Activated CD4-positive, alpha-beta T cell treated with anti-CD3 and anti-CD28 coated beads, Interleukin-2, amount 10 ng/mL, durations not matched to agents 24 days and 14 days (primary cell): ENCODE results near the gene CNOT3. TPM values are rescaled to one million over a fixed set of nuclear protein-coding genes. Genes with fewer than 3 reads are reported as not detected.

Experiments used
- DNase-seq: peaks from one replicate; pipeline ENCODE4 v3.0.0; 2022
- H3K27ac Mint-ChIP-seq: one replicate; pipeline ENCODE4 v1.8.0; 2022; ENCODE audit warnings: mild to moderate bottlenecking, mixed read lengths
- H3K27me3 Mint-ChIP-seq: one replicate; pipeline ENCODE4 v1.8.0; 2022; ENCODE audit warnings: mixed read lengths
- H3K36me3 Mint-ChIP-seq: one replicate; pipeline ENCODE4 v1.8.0; 2022; ENCODE audit warnings: low read depth, mild to moderate bottlenecking, mixed read lengths
- H3K4me1 Mint-ChIP-seq: one replicate; pipeline ENCODE4 v1.8.0; 2021; ENCODE audit warnings: mixed read lengths
- H3K4me3 Mint-ChIP-seq: one replicate; pipeline ENCODE4 v1.8.0; 2022; ENCODE audit warnings: mild to moderate bottlenecking, moderate library complexity, mixed read lengths
- H3K9me3 Mint-ChIP-seq: one replicate; pipeline ENCODE4 v1.8.0; 2021; ENCODE audit warnings: mixed read lengths
- intact Hi-C: fragments of 100-400 bp; cut with micrococcal nuclease; formaldehyde crosslinking; loops from one replicate; pipeline ENCODE4 v1.15.1; 2023
- total RNA-seq: library from RNA; stranded (reverse); gene quantifications from 2 replicates; pipeline ENCODE4 v1.2.3, GENCODE V29; 2022

The CNOT3 gene
- total RNA-seq, 1 donor from 2014 or later, result 64.5 TPM

DNA sequence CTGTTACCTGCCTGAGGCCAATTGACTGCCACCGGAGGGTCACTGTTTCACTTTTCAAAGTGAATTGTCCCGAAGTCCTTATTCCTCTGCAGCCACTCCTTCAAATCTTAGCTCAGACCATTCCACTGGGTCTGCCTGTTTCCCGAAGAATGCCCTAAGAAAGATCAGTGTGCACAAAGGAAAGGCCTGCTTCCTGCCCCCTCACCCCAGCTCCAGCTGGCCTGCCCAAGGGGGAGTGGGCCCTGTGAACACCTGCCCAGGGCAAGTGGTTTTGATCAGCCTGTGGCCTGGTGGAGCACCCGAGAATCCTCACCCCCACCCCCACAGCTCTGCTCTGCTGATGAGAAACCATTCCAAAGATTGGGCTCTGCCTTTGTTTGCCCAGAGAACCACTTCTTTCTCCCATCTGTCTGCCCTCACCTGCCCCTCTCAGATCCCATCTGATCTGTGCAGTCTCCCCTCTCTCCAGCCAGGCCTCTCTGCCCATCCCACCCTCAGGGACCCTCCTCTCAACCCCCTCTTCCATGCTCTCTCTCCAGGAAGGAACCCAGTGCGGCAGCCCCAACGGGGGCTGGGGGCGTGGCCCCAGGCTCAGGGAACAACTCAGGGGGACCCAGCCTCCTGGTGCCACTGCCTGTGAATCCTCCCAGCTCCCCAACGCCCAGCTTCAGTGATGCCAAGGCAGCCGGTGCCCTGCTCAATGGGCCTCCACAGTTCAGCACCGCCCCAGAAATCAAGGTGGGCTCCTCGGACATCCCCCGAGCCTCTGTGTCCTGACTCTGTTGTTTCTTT lies 11.7 kb downstream of the CNOT3 start:
- Mint-ChIP-seq H3K4me1 (peaks cover 7% of the 10 kb centered on the region), H3K27me3 (no peaks in the 10 kb centered on the region), H3K4me3 (no peak overlapping the region), H3K27ac (no peak overlapping the region), H3K36me3 (peaks cover 67% of the 10 kb centered on the region), H3K9me3 (no peaks in the 10 kb centered on the region)
- intact Hi-C loops, result no loop called here
- no peak for DNase-seq

DNA sequence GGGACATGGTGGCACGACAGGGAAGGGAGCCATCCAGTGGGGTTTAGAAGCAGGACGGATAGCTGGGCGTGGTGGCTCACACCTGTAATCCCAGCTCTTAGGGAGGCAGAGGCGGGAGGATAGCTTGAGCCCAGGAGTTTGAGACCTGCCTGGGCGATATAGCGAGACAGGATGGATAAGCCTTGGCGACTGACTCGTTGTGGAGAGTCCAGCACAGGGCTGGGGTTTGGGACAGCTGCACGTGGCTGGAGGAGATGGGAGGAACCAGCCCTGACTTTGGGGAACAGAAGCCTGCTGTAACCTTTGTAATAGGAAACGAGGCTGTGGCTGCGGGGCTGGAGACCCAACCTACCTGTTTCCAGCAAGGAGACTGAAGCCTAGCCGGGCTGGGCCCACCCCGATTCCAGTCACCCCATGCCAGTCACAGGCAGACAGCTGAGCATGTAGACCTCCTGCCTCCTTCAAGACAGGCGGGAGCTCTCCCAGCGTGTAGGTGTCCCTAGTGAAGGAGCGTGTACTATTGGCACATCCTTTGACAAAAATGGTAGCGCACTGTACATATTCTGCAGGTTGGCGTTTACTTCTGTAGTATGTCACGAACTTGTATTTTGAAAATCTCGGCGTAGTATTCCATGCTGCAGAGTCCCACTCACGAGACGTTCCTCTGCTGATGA lies 13.9 kb downstream of the CNOT3 start:
- H3K4me1 Mint-ChIP-seq, result peaks cover 17% of the 10 kb centered on the region
- H3K27ac Mint-ChIP-seq, result no peak overlapping the region
- H3K9me3 Mint-ChIP-seq, result no peaks in the 10 kb centered on the region
- no peaks in the 10 kb centered on the region for H3K27me3 Mint-ChIP-seq
- no peak for DNase-seq
- intact Hi-C loops, result no loop called here
- no peak overlapping the region for H3K4me3 Mint-ChIP-seq
- H3K36me3 Mint-ChIP-seq, result peaks cover 69% of the 10 kb centered on the region

DNA sequence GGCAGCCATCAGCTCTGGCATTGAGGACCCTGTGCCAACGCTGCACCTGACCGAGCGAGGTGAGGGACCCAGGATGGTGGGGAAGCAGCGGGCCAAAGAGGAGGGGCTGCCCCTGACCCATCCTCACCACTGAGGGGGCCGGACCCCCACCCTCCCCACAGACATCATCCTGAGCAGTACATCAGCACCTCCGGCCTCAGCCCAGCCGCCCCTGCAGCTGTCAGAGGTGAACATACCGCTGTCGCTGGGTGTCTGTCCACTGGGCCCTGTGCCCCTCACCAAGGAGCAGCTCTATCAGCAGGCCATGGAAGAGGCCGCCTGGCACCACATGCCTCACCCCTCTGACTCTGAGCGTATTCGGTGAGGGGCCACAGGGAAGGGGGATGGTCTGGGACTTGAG lies 14.7 kb downstream of the CNOT3 start:
- H3K4me3 Mint-ChIP-seq, result no peak overlapping the region
- intact Hi-C loops, result no loop called here
- H3K27me3 Mint-ChIP-seq, result no peaks in the 10 kb centered on the region
- H3K9me3 Mint-ChIP-seq, result no peaks in the 10 kb centered on the region
- H3K4me1 Mint-ChIP-seq, result peaks cover 21% of the 10 kb centered on the region
- DNase-seq, result no peak
- H3K27ac Mint-ChIP-seq, result no peak overlapping the region
- H3K36me3 Mint-ChIP-seq, result peaks cover 68% of the 10 kb centered on the region

DNA sequence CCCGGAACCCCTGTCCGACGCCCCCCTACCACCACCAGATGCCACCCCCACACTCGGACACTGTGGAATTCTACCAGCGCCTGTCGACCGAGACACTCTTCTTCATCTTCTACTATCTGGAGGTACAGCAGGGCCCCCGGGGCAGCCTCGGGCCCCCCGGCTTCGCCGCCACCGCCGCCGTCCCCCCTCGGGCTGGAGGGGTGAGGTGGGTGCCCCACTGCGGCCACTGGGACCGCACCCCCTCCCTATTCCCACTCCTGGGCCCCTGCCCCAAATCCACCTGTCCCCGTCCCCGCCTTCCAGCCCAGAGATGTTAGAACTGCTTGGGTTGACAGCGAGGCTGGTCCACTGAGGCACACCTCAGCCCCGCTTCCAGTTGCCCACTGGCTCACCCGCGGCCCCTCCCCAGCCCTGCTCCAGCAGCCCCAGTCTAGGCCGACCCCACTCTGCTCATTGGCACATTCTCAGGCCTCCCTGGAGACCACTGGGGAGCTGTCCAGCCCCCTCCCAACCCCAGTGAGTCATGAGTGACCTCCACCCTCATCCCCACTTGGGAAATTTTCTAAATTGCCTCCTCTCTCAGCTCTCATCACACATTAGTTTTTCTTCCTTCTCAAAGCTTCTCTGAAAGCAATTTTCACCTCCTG lies 15.4 kb downstream of the CNOT3 start:
- no peak for DNase-seq
- Mint-ChIP-seq H3K27me3 (no peaks in the 10 kb centered on the region), H3K9me3 (no peaks in the 10 kb centered on the region), H3K27ac (peak overlapping the region; percentile 72), H3K4me3 (no peak overlapping the region), H3K4me1 (peaks cover 21% of the 10 kb centered on the region), H3K36me3 (peaks cover 64% of the 10 kb centered on the region)
- intact Hi-C loops, result no loop called here

DNA sequence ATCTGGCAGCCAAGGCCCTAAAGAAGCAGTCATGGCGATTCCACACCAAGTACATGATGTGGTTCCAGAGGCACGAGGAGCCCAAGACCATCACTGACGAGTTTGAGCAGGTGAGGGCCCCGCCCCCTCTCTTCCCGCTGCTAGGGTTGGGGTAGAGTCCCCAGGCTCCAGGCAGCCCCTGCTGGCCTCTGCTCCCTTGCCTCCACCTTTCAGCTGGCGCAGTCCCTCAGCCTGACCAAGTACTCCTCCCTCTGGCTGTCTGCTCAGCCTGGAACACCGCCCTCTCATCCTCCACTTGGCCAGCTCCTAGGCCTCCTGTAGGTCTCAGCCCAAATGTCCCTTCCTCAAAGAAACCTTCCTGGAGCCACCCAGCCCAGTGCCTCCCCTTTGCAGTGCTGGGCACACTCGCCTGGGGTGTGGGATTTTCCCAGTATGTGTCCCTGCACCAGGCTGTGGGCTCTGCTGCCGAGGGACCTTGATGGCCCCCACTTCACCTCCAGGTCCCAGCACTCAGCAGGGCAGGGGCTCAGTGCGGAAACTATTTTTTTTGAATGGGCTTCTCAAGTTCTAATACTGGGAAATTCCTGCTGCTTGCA lies 16.3 kb downstream of the CNOT3 start:
- H3K9me3 Mint-ChIP-seq, result no peaks in the 10 kb centered on the region
- peak overlapping the region; percentile 75 for H3K27ac Mint-ChIP-seq
- no peak overlapping the region for H3K4me3 Mint-ChIP-seq
- H3K4me1 Mint-ChIP-seq, result peaks cover 26% of the 10 kb centered on the region
- peaks cover 65% of the 10 kb centered on the region for H3K36me3 Mint-ChIP-seq
- DNase-seq, result no peak
- H3K27me3 Mint-ChIP-seq, result no peaks in the 10 kb centered on the region
- intact Hi-C loops, result no loop called here

DNA sequence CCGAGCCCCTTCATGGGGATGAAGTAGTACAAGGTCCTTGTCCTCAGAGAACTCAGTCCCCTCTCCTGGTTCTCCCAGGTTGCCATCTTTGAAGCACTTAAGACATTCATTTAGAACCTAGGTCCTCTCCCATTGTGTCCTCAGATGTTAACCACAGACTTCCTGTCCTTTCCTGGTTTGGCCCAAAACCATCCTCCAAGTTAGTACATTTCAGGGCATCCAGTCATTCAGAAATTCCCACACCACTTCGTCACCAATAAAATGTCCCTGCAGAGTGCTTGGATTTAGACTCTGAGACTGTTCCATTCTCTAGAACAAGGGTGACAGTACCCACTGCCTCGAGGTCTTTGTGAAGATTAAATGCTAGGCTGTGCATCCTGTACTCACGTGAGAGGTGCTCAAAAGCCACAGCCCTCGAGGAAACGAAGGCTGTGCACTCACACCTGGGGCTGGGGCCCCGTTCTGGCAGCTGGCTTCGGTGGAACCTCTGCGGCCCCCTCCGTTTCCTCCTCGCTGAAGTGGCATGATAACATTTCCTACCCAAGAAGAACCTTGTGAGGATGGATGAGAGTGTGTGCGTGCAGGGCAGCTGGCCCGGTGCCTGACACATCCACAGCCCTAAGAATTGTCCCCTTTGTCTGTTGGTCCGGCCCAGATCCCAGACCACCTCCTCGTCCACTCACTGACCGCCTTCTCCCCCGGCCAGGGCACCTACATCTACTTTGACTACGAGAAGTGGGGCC lies 17.2 kb downstream of the CNOT3 start:
- intact Hi-C loops, result no loop called here
- Mint-ChIP-seq H3K9me3 (no peaks in the 10 kb centered on the region), H3K4me3 (no peak overlapping the region), H3K4me1 (peaks cover 30% of the 10 kb centered on the region), H3K36me3 (peaks cover 62% of the 10 kb centered on the region), H3K27me3 (no peaks in the 10 kb centered on the region), H3K27ac (peak overlapping the region; percentile 75)
- DNase-seq, result peak; percentile 81

DNA sequence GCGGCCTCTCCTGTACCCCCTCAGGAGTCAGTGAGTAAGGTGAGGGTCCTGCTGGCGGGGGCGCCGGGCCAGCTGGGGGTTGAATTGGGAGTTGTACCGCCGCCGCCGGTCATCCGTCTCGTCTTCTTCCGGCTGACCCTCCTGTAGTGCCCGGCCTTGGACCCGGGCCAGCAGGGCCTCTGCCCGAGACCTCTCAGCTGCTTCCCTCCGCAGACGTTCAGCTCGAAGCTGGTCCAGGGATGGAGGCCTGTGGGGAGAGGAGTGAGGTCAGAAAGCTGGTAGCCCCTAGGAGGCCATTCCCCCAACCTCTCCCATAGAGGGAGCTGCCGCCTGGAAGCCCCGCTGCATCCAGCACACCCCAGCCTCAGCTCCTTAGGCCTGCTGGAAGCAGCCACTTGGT lies 18.1 kb downstream of the CNOT3 start:
- intact Hi-C loops, result no loop called here
- no peak overlapping the region for H3K4me3 Mint-ChIP-seq
- H3K27ac Mint-ChIP-seq, result no peak overlapping the region
- no peaks in the 10 kb centered on the region for H3K27me3 Mint-ChIP-seq
- H3K4me1 Mint-ChIP-seq, result peaks cover 38% of the 10 kb centered on the region
- peaks cover 57% of the 10 kb centered on the region for H3K36me3 Mint-ChIP-seq
- H3K9me3 Mint-ChIP-seq, result no peaks in the 10 kb centered on the region
- DNase-seq, result no peak

DNA sequence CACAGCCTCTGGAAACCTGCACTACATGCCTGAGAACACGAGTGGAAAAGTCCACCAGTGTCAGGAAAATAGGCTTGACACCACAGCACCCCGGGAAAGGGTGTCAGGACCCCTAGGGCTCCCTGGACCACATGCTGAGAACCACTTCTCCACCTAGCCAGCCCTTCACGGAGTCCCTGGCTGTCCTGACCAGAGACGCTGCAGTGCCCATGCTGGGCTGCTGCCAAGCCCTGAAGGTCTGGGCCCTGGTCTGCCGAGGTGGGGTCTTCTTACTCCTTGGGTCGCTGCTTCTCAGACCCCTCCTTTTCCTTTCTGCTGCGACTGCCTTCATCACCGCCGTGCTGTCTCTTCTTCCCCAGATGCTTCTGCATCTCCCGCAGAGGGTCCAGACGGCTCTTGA lies 18.9 kb downstream of the CNOT3 start:
- DNase-seq, result no peak
- intact Hi-C loops, result no loop called here
- Mint-ChIP-seq H3K27ac (no peak overlapping the region), H3K36me3 (peaks cover 50% of the 10 kb centered on the region), H3K4me3 (no peak overlapping the region), H3K9me3 (no peaks in the 10 kb centered on the region), H3K4me1 (peaks cover 40% of the 10 kb centered on the region), H3K27me3 (no peaks in the 10 kb centered on the region)

DNA sequence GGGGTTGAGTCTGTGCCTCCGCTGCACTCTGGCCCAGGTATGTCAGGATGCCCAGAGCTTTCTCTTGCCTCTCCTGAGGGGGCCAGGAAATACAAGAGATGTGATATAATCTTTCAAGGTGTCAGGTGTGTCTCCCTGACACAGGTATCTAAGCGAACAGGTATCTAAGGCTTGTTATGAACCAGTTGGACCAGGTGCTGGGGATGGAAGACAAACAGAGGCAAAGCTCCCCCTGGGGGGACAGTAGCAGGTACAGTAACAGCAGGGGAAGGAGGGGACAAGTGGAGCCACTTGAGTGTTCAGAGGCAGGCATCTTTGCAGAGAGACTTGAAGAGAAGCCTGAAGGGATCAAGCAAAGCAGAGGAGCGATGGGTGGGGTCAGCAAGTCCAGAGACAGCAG lies 19.4 kb downstream of the CNOT3 start:
- DNase-seq, result no peak
- Mint-ChIP-seq H3K36me3 (peaks cover 46% of the 10 kb centered on the region), H3K4me1 (peaks cover 43% of the 10 kb centered on the region), H3K27ac (no peak overlapping the region), H3K27me3 (no peaks in the 10 kb centered on the region), H3K9me3 (no peaks in the 10 kb centered on the region), H3K4me3 (no peak overlapping the region)
- intact Hi-C loops, result no loop called here

DNA sequence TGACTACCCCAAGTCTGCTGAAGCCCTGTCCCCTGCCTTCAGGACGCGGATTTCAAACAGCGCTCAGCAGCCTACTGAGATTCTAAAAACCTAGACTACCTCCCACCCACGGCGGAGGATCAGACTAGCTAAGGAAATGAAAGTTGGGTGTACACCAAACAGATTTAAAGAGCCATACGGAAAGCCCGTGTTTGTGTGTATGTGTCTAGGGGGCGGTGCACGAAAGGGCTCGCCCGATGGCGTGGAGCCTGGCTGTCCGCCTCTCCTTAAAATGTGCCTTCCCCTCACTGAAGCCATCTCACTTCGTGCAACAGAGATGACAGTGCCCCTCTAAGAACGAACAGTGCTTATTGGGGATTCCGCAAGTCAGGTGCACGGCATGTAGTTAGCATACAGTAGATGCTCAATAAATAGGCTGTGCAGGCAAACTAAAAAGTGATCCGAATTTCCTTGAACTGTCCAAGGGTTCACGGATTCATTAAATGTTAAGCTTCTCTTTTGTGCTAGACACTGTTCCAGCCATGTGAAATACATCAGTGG lies 21.3 kb downstream of the CNOT3 start:
- peak; percentile 82 for DNase-seq
- H3K27ac Mint-ChIP-seq, result peak overlapping the region; percentile 99
- H3K9me3 Mint-ChIP-seq, result no peaks in the 10 kb centered on the region
- peak overlapping the region; percentile 91 for H3K4me3 Mint-ChIP-seq
- intact Hi-C loops, result loop anchor here (1.0 kb wide), 5 partner anchors 22 to 57 kb away; partner anchors contain the start of genes CNOT3, NDUFA3, PRPF31 and RPS9
- peaks cover 50% of the 10 kb centered on the region for H3K4me1 Mint-ChIP-seq
- H3K27me3 Mint-ChIP-seq, result no peaks in the 10 kb centered on the region
- peaks cover 34% of the 10 kb centered on the region for H3K36me3 Mint-ChIP-seq

DNA sequence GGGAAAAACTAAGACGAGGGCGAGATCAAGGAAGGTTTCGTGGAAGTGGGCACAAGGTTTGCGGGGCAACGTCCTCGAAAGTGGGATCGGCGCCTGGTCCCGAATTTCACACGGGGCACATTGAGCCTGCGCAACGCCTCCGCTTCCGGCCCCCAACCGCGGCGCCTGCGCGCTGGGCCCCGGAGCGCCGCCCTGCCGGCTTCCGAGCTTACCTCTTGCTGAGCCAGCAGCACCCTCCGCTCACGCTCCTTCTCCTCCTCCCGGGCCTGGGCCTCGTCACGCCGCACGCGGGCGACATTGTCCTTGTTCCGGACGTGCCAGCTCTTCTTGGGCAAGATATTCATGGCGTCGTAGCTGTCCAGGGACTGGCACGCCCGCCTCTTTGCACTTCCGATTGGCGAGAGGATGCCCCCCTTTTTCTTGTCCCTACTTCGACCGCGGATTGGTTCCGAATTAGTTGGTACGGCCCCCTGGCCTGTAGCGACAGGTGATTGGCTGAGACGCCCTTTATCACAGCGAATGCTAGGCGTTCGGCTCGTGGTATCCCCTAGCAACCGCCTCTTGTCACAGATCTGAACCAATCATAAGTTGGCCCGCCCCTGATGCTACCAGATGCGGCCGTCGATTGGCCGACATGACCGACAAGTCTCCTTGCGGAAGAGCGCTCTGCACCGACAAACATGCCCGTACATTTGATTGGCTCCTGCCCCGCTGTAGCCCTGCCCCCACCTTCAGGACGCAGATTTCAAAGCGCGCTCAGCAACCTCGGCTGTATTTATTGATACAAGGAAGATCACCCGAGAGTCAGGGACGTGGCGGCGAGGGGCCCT lies 22.0 kb downstream of the CNOT3 start, which contains the start of gene LENG1:
Gene LENG1 (minus strand): TSS at position 370 of the 830 bp plus-strand sequence. CDS start 26 bp downstream, at position 344.
- Mint-ChIP-seq H3K36me3 (peaks cover 28% of the 10 kb centered on the region), H3K4me1 (peaks cover 49% of the 10 kb centered on the region), H3K27me3 (no peaks in the 10 kb centered on the region), H3K27ac (peak within 1 kb of the TSS; percentile 99), H3K4me3 (peak within 1 kb of the TSS; percentile 91), H3K9me3 (no peaks in the 10 kb centered on the region)
- peak; percentile 99 for DNase-seq
- intact Hi-C loops, result loop anchor here (1.0 to 5.0 kb wide), 7 partner anchors 22 to 292 kb away; partner anchors contain the start of genes CNOT3, LENG8, MYADM and NDUFA3

DNA sequence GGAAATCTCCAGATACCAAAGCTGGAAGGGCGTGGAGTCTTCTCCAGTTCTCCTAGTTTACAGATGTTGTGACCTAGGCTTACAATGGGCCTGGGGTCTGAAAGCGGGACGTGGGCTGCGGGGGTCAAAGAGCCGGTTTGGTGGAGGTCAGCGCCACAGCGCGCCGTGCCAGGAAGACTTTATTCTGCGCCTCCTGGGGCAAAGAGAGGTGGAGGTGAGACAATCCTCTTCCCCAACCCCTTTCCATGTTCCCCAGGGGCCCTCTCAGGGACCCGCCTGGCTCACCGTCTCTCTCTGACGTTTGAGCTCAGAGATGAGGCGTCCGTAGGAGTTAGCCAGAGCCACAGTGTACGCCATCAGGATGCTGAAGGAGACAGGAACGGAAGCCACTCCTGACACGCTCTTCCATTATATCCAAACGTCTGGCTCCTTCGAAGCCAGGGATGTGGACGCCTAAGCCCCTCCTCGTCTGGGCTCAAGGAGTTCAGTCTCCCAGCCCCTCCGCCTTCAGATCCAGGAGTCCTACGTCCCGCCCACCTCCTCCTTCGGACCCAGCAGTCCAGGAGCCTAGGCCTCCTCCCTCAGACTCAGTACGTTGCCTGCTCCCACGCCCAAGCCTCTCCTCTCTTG lies 22.7 kb downstream of the CNOT3 start:
- H3K9me3 Mint-ChIP-seq, result no peaks in the 10 kb centered on the region
- intact Hi-C loops, result loop anchor here (5.0 kb wide), 2 partner anchors 287 to 293 kb away; partner anchors contain the start of genes LENG8 and MYADM
- peaks cover 45% of the 10 kb centered on the region for H3K4me1 Mint-ChIP-seq
- peak overlapping the region; percentile 91 for H3K4me3 Mint-ChIP-seq
- no peaks in the 10 kb centered on the region for H3K27me3 Mint-ChIP-seq
- H3K27ac Mint-ChIP-seq, result peak overlapping the region; percentile 99
- DNase-seq, result no peak
- peaks cover 21% of the 10 kb centered on the region for H3K36me3 Mint-ChIP-seq
